C4-2B (cell line): ENCODE results near the gene MOV10L1.
"Not testable (repeated sequence)": the region's sequence is repeated elsewhere in the genome, so short reads cannot be mapped to it uniquely, and the experiment has no call there.

Experiments
- ZFX ChIP-seq: fragments of 450-650 bp; IDR thresholded peaks from 2 replicates; pipeline ENCODE4 v1.6.1; 2017
- TF ChIP-seq, protein P1 (sequence below): fragments of 450-650 bp; conservative IDR thresholded peaks from 2 replicates; pipeline ENCODE4 v1.5.1; 2017; ENCODE audit warnings: mild to moderate bottlenecking

DNA sequence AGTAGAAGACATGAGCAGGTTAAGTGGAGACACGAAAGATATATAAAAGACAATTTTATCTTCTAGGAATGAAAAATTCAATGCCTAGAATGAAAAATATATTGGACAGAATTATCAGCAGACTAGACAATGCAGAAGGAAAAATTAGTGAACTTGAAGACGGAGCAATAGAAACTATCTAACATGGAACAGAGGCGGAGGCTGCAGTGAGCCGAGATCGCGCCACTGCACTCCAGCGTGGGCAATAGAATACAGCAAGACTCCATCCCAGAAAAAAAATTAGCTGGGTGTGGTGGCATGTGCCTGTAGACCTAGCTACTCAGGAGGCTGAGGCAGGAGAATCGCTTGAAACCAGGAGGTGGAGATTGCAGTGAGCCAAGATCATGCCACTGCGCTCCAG, 47.5 kb downstream of the MOV10L1 start:
- TF ChIP-seq, protein P1, sequence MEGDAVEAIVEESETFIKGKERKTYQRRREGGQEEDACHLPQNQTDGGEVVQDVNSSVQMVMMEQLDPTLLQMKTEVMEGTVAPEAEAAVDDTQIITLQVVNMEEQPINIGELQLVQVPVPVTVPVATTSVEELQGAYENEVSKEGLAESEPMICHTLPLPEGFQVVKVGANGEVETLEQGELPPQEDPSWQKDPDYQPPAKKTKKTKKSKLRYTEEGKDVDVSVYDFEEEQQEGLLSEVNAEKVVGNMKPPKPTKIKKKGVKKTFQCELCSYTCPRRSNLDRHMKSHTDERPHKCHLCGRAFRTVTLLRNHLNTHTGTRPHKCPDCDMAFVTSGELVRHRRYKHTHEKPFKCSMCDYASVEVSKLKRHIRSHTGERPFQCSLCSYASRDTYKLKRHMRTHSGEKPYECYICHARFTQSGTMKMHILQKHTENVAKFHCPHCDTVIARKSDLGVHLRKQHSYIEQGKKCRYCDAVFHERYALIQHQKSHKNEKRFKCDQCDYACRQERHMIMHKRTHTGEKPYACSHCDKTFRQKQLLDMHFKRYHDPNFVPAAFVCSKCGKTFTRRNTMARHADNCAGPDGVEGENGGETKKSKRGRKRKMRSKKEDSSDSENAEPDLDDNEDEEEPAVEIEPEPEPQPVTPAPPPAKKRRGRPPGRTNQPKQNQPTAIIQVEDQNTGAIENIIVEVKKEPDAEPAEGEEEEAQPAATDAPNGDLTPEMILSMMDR, result not testable (repeated sequence)
- TF ChIP-seq ZFX, result not testable (repeated sequence)
